Measurements from ENCODE around the gene RP9.

Gene RP9

GRCh38 chr7:33093266-33093665 lies 15.9 kb downstream of the RP9 start:
- in situ Hi-C loops (cut with HindIII; ENCODE audit: low sequenced_read_pairs) = no loop called here
- no peak for TF ChIP-seq CTCF (IDR thresholded peaks at IDR 0.05; ENCODE audit: low read depth, low read length, missing control alignments)
- no peak overlapping the region for H3K4me3 ChIP-seq (ENCODE audit: low read depth, low read length)
- no peak for DNase-seq (ENCODE audit: low read depth)

GRCh38 chr7:33091641-33092191 lies 17.5 kb downstream of the RP9 start:
- in situ Hi-C loops (cut with HindIII; ENCODE audit: low sequenced_read_pairs) = no loop called here
- DNase-seq (ENCODE audit: low read depth) = no peak
- TF ChIP-seq CTCF (IDR thresholded peaks at IDR 0.05; ENCODE audit: low read depth, low read length, missing control alignments) = no peak
- no peak overlapping the region for H3K4me3 ChIP-seq (ENCODE audit: low read depth, low read length)

GRCh38 chr7:33091111-33091531 lies 18.1 kb downstream of the RP9 start:
- in situ Hi-C loops (cut with HindIII; ENCODE audit: low sequenced_read_pairs) = no loop called here
- no peak overlapping the region for H3K4me3 ChIP-seq (ENCODE audit: low read depth, low read length)
- peak; percentile 16 for DNase-seq (ENCODE audit: low read depth)
- TF ChIP-seq CTCF (IDR thresholded peaks at IDR 0.05; ENCODE audit: low read depth, low read length, missing control alignments) = no peak

GRCh38 chr7:33089142-33089541 lies 20.1 kb downstream of the RP9 start:
- in situ Hi-C loops (cut with HindIII; ENCODE audit: low sequenced_read_pairs) = no loop called here
- TF ChIP-seq CTCF (IDR thresholded peaks at IDR 0.05; ENCODE audit: low read depth, low read length, missing control alignments) = no peak
- DNase-seq (ENCODE audit: low read depth) = no peak
- no peak overlapping the region for H3K4me3 ChIP-seq (ENCODE audit: low read depth, low read length)

GRCh38 chr7:33087858-33088257 lies 21.3 kb downstream of the RP9 start:
- no peak for TF ChIP-seq CTCF (IDR thresholded peaks at IDR 0.05; ENCODE audit: low read depth, low read length, missing control alignments)
- in situ Hi-C loops (cut with HindIII; ENCODE audit: low sequenced_read_pairs) = no loop called here
- no peak for DNase-seq (ENCODE audit: low read depth)
- no peak overlapping the region for H3K4me3 ChIP-seq (ENCODE audit: low read depth, low read length)

- DNase-seq (ENCODE audit: low read depth) = no peak
- no peak overlapping the region for H3K4me3 ChIP-seq (ENCODE audit: low read depth, low read length)
- TF ChIP-seq CTCF (IDR thresholded peaks at IDR 0.05; ENCODE audit: low read depth, low read length, missing control alignments) = no peak
- in situ Hi-C loops (cut with HindIII; ENCODE audit: low sequenced_read_pairs) = no loop called here
Measured at GRCh38 chr7:33087356-33087755, 21.8 kb downstream of the RP9 start.
